AG04450 (cell line): ENCODE results near the gene STARD10. TPM values are rescaled to one million over a fixed set of nuclear protein-coding genes. Genes with fewer than 3 reads are reported as not detected.

Experiments used
- CTCF ChIA-PET: fragments of 300-600, 350-600 bp; formaldehyde crosslinking; extraction: SDS; loops from one replicate; lab custom pipeline; 2022; ENCODE audit warnings: antibody characterized with exemption, inconsistent platforms; lab: Charles Lee
- POLR2A ChIA-PET: fragments of 350-600 bp; formaldehyde crosslinking; extraction: SDS; loops from one replicate; lab custom pipeline; 2021; ENCODE audit warnings: antibody characterized with exemption, inconsistent platforms; lab: Yijun Ruan, JAX
- DNase-seq: peaks from one replicate; pipeline ENCODE4 v3.0.0-alpha.2; 2011; ENCODE audit warnings: low read depth, low spot score
- H3K27ac ChIP-seq: one replicate; pipeline ENCODE4 v1.5.1; 2012; ENCODE audit warnings: low read depth, low read length, control low read depth
- H3K27me3 ChIP-seq: one replicate; pipeline ENCODE4 v1.6.0; 2012; ENCODE audit warnings: low read length; ENCODE audit not compliant: control insufficient read depth, insufficient read depth
- H3K4me3 ChIP-seq: 2 replicates; pipeline ENCODE4 v1.5.1; 2011; ENCODE audit warnings: mild to moderate bottlenecking, low read depth, low read length, control low read depth
- H3K9me3 ChIP-seq: 2 replicates; pipeline ENCODE4 v1.5.1; 2012; ENCODE audit warnings: low read length; ENCODE audit not compliant: control insufficient read depth, insufficient read depth
- polyA plus RNA-seq: library from polyadenylated mRNA; depleted of rRNA; stranded (reverse); fragments of >200 nt; gene quantifications from 2 replicates; pipeline ENCODE4 v1.2.3, GENCODE V29; 2011; rRNA removed
- small RNA-seq: library from RNA; depleted of rRNA; stranded (forward); fragments of <200 nt; gene quantifications from one replicate; pipeline ENCODE3, GENCODE V24; 2012; ENCODE audit warnings: low read depth; ENCODE audit not compliant: insufficient read length
- TF ChIP-seq, protein P1 (sequence below): IDR thresholded peaks from 2 replicates; pipeline ENCODE4 v1.5.1; 2011; ENCODE audit warnings: low read depth, low read length, control low read depth, inconsistent platforms

STARD10 gene
- polyA plus RNA-seq, 1 experiment: 38.4 TPM

DNA sequence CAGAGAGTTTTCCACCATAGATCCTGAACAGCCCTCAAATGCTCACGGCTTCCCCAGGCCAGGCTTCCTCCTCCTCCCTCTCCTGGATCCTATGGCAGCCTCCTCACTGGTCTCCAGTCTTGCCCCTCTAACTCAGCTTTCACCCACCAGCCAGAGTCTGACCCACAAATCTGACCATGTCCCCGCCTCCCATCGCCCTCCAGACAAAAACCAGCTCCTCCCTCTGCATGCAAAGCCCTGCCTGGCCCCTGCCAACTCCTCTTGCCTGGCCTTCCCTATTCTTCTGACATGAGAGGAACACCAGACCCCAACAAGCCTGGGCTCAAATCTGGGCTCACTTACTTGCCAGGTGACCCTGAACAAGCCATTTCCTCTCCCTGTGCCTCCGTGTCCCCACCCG, 87.3 kb downstream of the STARD10 start:
- TF ChIP-seq, protein P1, sequence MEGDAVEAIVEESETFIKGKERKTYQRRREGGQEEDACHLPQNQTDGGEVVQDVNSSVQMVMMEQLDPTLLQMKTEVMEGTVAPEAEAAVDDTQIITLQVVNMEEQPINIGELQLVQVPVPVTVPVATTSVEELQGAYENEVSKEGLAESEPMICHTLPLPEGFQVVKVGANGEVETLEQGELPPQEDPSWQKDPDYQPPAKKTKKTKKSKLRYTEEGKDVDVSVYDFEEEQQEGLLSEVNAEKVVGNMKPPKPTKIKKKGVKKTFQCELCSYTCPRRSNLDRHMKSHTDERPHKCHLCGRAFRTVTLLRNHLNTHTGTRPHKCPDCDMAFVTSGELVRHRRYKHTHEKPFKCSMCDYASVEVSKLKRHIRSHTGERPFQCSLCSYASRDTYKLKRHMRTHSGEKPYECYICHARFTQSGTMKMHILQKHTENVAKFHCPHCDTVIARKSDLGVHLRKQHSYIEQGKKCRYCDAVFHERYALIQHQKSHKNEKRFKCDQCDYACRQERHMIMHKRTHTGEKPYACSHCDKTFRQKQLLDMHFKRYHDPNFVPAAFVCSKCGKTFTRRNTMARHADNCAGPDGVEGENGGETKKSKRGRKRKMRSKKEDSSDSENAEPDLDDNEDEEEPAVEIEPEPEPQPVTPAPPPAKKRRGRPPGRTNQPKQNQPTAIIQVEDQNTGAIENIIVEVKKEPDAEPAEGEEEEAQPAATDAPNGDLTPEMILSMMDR: no peak
- H3K27me3 ChIP-seq: no peaks in the 10 kb centered on the region
- ChIA-PET POLR2A (no interaction called here), CTCF (no interaction called here)
- H3K4me3 ChIP-seq: no peak overlapping the region
- H3K27ac ChIP-seq: no peak overlapping the region
- DNase-seq: no peak
- H3K9me3 ChIP-seq: no peaks in the 10 kb centered on the region; the same call in 1 of the 2 replicates

DNA sequence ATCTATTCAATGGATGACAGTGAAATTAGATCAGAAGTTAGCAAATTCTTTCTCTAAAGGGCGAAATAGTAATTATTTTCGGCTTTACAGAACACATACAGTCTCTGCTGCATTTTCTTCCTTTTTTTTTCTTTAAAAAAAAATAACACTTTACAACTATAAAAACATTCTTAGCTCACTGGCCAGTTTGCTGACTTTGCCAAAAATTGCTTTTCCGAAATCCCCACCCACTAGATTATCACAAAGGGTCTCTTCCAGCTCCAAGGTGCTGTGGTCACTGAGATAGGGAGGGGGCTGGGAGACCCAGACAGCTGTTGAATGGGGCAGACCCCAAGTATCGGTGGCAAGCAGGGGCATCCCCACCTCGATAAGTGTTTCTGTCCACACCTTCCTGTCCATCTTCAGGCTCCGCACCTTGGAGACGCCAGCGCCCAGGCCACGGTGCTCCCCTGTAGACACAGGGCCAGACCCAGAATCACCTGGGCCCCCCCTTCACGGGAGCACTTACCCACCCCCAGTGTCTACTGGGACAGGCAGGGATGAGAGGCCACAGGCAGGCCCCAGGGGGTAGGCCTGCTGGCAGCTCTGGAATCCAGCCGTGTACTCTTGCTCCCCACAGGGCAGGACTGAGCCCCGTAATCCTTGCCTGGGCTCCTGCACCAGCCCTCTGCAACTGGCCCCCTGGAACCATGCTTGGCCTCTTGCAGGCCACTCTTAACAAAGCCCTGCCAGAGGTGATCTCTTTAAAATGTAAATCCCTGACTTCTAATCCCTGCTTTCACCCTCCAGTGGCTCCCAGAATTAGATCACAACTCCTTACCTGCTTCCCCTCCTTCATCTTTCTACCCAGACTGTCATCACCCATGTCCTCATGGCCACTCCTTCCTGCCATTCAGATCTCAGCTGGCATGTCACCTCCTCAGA, 88.1 kb downstream of the STARD10 start:
- H3K27ac ChIP-seq: no peak overlapping the region
- TF ChIP-seq, protein P1: no peak
- ChIA-PET POLR2A (interaction anchor here (0.5 kb wide), 1 partner anchor 783 kb away, joined by 4 read pairs; no protein-coding TSS in a partner anchor), CTCF (no interaction called here)
- H3K27me3 ChIP-seq: no peaks in the 10 kb centered on the region
- H3K4me3 ChIP-seq: no peak overlapping the region
- no peaks in the 10 kb centered on the region; the same call in 1 of the 2 replicates for H3K9me3 ChIP-seq
- DNase-seq: no peak

DNA sequence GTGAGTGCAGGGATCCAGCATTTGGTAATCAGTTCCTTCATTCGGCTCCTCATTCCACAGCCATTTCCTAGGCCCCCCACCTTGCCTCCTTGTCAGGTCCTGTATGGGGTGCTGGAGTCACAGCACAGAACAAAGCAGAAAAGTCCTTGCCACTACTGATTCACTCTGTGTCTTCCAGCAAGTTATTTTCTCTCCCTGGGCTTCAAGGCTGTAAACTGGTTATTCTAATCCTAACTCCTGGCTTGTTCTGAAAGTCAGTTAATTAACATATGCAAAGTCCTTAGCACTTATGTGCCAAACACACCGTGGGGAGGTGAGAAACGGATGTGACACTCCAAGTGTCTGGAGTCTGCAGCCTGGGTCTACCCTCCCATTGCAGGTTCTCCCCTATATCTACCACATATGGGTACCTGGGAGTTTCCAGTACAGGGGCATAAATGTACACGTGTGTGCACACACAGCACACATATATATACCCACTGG, 89.0 kb downstream of the STARD10 start:
- TF ChIP-seq, protein P1: no peak
- ChIA-PET POLR2A (no interaction called here), CTCF (interaction anchor here (2.5 kb wide), 1 partner anchor 22 kb away, joined by 8 read pairs; no protein-coding TSS in a partner anchor)
- Histone ChIP-seq H3K9me3 (no peaks in the 10 kb centered on the region; the same call in 1 of the 2 replicates), H3K27ac (no peak overlapping the region), H3K4me3 (no peak overlapping the region), H3K27me3 (no peaks in the 10 kb centered on the region)
- no peak for DNase-seq

Small RNAs within 50 kb of the gene (small RNA-seq; reads per million reads assigned to genes)
- gene MIR4692 (not detected), gene RF00019 (not detected)

Other genes starting within 250 kb of the STARD10 start
- 0.02 and 0.11 TPM in 2 replicates for gene PDE2A, start 119.6 kb downstream of the STARD10 start, polyA plus RNA-seq
- gene ARAP1, start 41.6 kb downstream of the STARD10 start, polyA plus RNA-seq: 52.4 and 74.8 TPM in 2 replicates
- gene ATG16L2, start 20.4 kb upstream of the STARD10 start, polyA plus RNA-seq: 4.2 and 5.3 TPM in 2 replicates